NCI-H748 (cell line): ENCODE results near the gene OR51L1.
"Not testable (repeated sequence)": the region's sequence is repeated elsewhere in the genome, so short reads cannot be mapped to it uniquely, and the experiment has no call there.

Experiments
- DNase-seq: peaks from one replicate; lab custom pipeline; 2025; ENCODE audit not compliant: unreplicated experiment; lab: John Stamatoyannopoulos, UW

OR51L1 gene

GRCh38 chr11:4994551-4994950, at the start of gene OR51L1:
Gene OR51L1 (plus strand): TSS chr11:4994851. CDS start chr11:4998983, 4,132 bp downstream.
- no peak for DNase-seq

GRCh38 chr11:4947505-4947904, 47.1 kb upstream of the OR51L1 start, which contains the start of gene OR51A4:
Gene OR51A4 (minus strand): TSS chr11:4947605. CDS start chr11:4947100, 505 bp downstream.
- no peak for DNase-seq

- DNase-seq = not testable (repeated sequence)
Measured at GRCh38 chr11:4955613-4956012, 39.0 kb upstream of the OR51L1 start, which contains the start of gene OR51A2. Gene OR51A2 (minus strand): TSS chr11:4955713. CDS start chr11:4955713, 0 bp downstream.

- DNase-seq = no peak
Measured at GRCh38 chr11:4957396-4957795, 37.3 kb upstream of the OR51L1 start.

GRCh38 chr11:4960877-4961276, 33.8 kb upstream of the OR51L1 start:
- peak; percentile 92 for DNase-seq

- no peak for DNase-seq
Measured at GRCh38 chr11:4962816-4963215, 31.8 kb upstream of the OR51L1 start.

- no peak for DNase-seq
Measured at GRCh38 chr11:4975436-4975835, 19.2 kb upstream of the OR51L1 start.

- no peak for DNase-seq
Measured at GRCh38 chr11:4979036-4979435, 15.6 kb upstream of the OR51L1 start.

- peak; percentile 43 for DNase-seq
Measured at GRCh38 chr11:4982678-4983077, 12.0 kb upstream of the OR51L1 start.

GRCh38 chr11:4983841-4984240, 10.8 kb upstream of the OR51L1 start:
- no peak for DNase-seq

- DNase-seq = peak; percentile 65
Measured at GRCh38 chr11:4991060-4991459, 3.6 kb upstream of the OR51L1 start.

GRCh38 chr11:5004424-5005274, 10.0 kb downstream of the OR51L1 start:
- DNase-seq = peak; percentile 87

- no peak for DNase-seq
Measured at GRCh38 chr11:5007561-5007960, 12.9 kb downstream of the OR51L1 start.

GRCh38 chr11:5011254-5011653, 16.6 kb downstream of the OR51L1 start:
- DNase-seq = no peak

GRCh38 chr11:5013012-5013411, 18.4 kb downstream of the OR51L1 start:
- DNase-seq = no peak

GRCh38 chr11:5021996-5022395, 27.3 kb downstream of the OR51L1 start:
- DNase-seq = no peak

- no peak for DNase-seq
Measured at GRCh38 chr11:5036669-5037068, 42.0 kb downstream of the OR51L1 start.

GRCh38 chr11:5037926-5038325, 43.3 kb downstream of the OR51L1 start:
- no peak for DNase-seq

- no peak for DNase-seq
Measured at GRCh38 chr11:5038341-5038740, 43.7 kb downstream of the OR51L1 start.

GRCh38 chr11:5040876-5041275, 46.2 kb downstream of the OR51L1 start:
- DNase-seq = no peak

GRCh38 chr11:5042091-5042490, 47.4 kb downstream of the OR51L1 start:
- no peak for DNase-seq

GRCh38 chr11:5043380-5043779, 48.7 kb downstream of the OR51L1 start:
- DNase-seq = no peak

- DNase-seq = no peak
Measured at GRCh38 chr11:5046226-5046625, 51.6 kb downstream of the OR51L1 start, which contains the start of gene OR52J3. Gene OR52J3 (plus strand): TSS chr11:5046526. CDS start chr11:5046526, 0 bp downstream.
